ENCODE data around the gene ANAPC16.
"Not testable (repeated sequence)": the region's sequence is repeated elsewhere in the genome, so short reads cannot be mapped to it uniquely, and the experiment has no call there.

Gene ANAPC16

GRCh38 chr10:72215611-72216549, at the start of gene ANAPC16, which contains the start of gene ASCC1:
ANAPC16 (plus strand) TSS chr10:72216012; CDS start chr10:72223915, 7,903 bp downstream.
ASCC1 (minus strand) TSS chr10:72216276; CDS start chr10:72213298, 2,978 bp downstream.
- DNase-seq (ENCODE audit: low spot score): peak; percentile 95

GRCh38 chr10:72167118-72167517, 48.7 kb upstream of the ANAPC16 start:
- no peak for DNase-seq (ENCODE audit: low spot score)

- no peak for DNase-seq (ENCODE audit: low spot score)
These were observed 45.5 kb upstream of the ANAPC16 start for GRCh38 chr10:72170263-72170662.

DNA sequence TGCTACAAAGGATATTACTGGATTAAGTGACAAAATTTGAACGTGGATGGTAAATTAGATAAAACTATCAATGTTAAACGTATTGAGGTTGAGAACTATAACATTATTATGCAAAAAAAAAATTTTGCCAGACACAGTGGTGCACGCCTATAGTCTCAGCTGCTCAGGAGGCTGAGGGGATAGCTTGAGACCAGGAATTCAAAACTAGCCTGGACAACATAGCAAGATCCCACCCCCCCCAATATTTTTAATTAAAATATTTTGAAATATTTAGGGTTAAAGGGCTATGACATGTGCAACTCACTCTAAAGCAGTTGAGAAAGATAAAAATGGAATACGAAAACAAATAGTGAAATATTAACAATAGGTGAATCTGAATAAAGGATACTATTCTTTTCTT, 45.1 kb upstream of the ANAPC16 start:
- DNase-seq (ENCODE audit: low spot score): no peak

GRCh38 chr10:72171175-72171630, 44.6 kb upstream of the ANAPC16 start:
- DNase-seq (ENCODE audit: low spot score): no peak

GRCh38 chr10:72173262-72173618, 42.6 kb upstream of the ANAPC16 start:
- no peak for DNase-seq (ENCODE audit: low spot score)

DNA sequence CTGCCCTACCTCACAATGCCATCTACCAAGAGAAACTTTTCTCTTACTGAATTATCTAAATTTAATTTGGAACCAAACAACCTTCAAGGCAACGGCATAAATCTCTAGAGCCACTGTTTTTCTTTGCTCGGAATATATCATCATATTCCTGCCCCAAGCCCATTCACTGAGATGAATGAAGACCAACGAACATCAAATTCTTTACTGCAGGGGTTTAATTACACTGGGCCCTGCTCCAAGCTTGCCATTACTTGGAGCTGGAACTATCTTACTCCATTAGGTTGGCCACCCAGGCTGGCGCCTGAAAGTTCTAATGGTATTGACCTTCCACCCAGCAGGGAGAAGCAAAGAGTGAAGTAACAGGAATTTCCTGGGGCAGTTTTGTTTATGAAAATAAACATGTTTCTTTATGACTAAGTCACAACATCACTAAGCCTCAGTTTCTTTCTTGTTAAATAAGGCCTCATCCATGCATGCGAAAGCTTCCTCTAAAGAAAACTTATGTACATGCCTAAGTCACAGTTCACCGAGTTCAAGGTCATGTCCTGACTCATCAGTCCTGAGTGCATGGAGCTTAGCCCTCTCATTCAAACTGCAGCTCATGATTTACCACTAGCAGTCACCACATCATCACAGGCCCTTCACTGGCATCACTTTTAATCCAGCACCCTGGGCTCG, 42.1 kb upstream of the ANAPC16 start:
- no peak for DNase-seq (ENCODE audit: low spot score)

GRCh38 chr10:72174297-72174662, 41.5 kb upstream of the ANAPC16 start:
- no peak for DNase-seq (ENCODE audit: low spot score)

- peak; percentile 13 for DNase-seq (ENCODE audit: low spot score)
These were observed 40.7 kb upstream of the ANAPC16 start for GRCh38 chr10:72175149-72175548.

DNA sequence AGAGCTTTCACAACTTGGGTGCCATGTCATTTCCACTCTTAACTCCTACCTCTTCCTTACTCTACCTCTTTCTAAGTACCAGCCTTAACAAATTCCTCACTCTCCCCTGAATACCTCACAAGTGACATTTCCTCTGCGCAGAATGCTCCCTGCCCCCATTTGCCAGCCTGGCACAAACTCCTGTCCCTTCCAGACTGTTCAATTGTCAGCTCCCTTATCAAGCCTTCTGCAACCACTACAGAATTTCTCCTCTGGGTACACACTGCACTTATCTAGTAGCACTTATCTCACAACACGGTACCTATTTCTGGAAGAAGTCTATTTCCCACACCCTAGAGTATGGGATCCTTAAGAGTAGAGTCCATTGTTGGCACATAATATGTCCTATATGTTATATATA, 39.1 kb upstream of the ANAPC16 start:
- no peak for DNase-seq (ENCODE audit: low spot score)

- DNase-seq (ENCODE audit: low spot score): no peak
These were observed 38.4 kb upstream of the ANAPC16 start for GRCh38 chr10:72177454-72177853.

GRCh38 chr10:72184156-72184555, 31.7 kb upstream of the ANAPC16 start:
- DNase-seq (ENCODE audit: low spot score): no peak

DNA sequence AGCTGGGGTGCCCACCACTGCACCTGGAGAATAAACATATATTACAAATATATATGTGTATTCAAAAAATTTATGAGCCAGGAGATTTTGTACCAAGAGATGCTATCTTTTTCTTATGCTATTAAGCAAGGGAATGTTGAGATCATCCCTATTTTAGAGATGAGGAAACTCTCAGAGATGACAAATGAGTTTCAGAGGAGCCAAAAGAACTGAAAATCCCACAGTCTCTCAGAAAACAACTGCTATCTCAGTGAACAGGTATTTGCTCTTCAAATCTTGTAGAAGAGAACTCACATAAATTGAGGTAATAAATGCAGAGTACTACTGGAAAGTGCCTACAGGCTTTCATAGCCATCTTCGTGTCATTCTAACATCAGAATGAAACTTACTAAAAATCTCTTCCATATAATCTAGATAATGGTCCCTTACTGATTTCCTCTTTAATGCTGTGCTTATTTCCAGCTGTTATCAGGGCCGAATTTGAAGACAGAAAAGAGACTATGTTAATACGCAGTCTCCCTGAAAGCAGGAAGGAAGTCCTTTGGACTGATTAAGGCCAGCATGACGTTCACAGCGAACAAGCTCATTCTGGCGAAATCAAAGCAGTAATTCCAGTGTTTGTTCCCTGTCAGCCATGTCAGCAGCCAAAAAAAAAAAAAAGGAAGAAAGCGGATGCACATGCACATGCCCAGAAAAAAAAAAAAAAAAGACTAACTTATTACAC, 29.4 kb upstream of the ANAPC16 start:
- DNase-seq (ENCODE audit: low spot score): peak; percentile 56

DNA sequence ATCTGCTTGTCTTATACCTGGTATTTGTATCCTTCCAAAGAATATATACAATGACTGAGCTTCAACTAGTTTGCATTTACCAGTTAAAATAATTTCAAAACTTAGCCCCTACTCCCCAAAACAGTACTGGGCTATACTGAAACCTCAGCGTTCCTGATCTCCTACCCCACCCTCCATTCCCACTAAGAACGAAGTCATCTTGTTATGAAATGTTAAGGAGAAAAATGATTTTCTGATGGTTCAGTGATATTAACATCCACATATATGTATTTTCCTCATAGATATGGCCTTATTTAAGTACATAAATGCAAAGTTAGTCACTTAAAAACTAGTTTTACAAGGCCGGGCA, 28.9 kb upstream of the ANAPC16 start:
- DNase-seq (ENCODE audit: low spot score): no peak

- no peak for DNase-seq (ENCODE audit: low spot score)
These were observed 20.9 kb upstream of the ANAPC16 start for GRCh38 chr10:72194949-72195348.

GRCh38 chr10:72200883-72201282, 14.9 kb upstream of the ANAPC16 start:
- DNase-seq (ENCODE audit: low spot score): no peak

GRCh38 chr10:72201293-72201692, 14.5 kb upstream of the ANAPC16 start:
- no peak for DNase-seq (ENCODE audit: low spot score)

DNA sequence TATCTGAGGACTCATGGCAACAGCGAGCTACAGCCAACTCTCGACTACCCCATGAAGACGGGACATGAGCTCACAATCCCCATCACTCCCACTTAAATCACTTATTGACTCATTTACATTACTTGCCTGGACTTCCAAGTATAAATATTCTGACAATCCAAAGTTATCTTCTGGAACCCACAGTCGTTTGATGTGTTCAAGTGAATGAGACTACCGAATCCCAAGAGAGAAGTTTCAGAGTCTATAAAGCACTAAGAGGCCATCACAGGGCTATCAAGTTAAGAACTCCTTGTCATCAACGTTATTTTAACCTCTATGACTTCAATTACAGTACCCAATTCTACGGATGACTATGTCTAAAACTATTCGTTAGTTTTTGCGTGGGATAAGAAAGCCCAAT, 11.5 kb upstream of the ANAPC16 start:
- DNase-seq (ENCODE audit: low spot score): no peak

DNA sequence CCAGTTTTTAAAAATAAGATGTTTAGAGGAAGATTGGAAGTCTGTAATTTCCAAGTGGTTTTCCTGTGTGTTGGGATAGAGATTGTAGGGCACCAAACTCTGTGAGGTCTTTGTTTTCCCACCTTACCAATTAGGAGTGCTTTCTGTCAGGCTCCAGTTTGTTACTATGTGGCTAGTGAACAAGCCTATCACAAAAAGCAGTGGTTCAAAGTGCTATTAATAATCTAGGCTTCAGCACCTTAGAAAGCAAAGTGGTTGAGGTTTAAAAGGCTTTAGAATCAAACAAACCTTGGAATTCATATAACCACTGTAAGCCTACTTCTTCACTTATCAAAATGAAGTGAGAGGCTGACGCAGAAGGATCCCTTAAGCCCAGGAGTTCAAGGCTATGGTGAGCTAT, 11.1 kb upstream of the ANAPC16 start:
- no peak for DNase-seq (ENCODE audit: low spot score)

DNA sequence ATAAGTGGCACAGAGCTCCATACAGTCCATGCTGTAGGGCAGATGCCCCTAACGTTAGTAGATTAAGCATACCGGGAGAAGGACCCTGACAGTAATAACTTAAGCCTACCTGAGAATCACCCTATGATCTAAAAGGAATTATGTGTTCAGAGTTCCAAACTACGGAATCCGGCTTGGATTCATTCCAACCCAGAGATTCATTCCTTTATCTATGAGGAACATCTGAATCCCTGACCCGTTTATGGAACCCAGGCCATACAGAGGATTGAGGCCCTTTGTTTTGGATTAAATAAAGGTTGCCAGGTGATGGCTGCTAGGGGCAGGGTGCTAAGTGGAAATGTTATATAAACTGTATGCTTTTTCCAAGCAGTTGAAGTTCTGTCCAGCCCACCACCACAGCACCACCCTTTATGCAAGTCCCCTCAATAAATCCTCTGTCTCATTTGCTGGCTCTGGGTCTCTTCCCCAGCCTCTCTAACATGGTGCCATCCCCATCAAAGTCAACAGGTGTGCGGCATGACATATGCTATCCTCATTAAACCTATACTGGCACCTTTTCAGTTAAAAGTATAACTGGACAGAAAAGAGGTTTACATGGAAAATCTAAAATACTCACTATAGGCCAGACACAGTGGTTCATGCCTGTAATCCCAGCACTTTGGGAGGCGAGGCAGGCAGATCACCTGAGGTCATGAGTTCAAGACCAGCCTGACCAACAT, 9.1 kb upstream of the ANAPC16 start:
- DNase-seq (ENCODE audit: low spot score): no peak

DNA sequence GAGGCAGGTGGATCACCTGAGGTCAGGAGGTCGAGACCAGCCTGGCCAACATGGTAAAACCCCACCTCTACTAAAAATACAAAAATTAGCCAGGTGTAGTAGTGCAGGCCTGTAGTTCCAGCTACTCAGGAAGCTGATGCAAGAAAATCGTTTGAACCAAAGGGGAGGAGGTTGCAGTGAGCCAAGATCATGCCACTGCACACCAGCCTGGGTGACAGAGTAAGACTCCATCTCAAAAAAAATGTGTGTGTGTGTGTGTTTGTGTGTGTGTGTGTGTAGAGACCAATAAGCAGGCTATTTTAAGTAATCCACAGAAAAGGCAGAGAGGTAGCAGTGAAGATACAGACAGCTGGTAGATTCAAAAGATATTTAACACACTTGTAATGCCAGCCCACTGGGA, 7.3 kb upstream of the ANAPC16 start:
- not testable (repeated sequence) for DNase-seq (ENCODE audit: low spot score)

- DNase-seq (ENCODE audit: low spot score): not testable (repeated sequence)
These were observed 4.4 kb upstream of the ANAPC16 start for GRCh38 chr10:72211381-72211780.
